MCF 10A (cell line): ENCODE results near the gene FRY. TPM values are rescaled to one million over a fixed set of nuclear protein-coding genes. Genes with fewer than 3 reads are reported as not detected.

Source experiments
- BruUV-seq: library from RNA; stranded (reverse); fragments of 400-500 nt; replicated peaks from 2 replicates; lab custom pipeline; 2021; lab: Mats Ljungman, UMichigan
- CTCF ChIA-PET: fragments of 300-600 bp; sonication (Branson Sonifier 250); formaldehyde crosslinking; extraction: SDS; loops from one replicate; lab custom pipeline; 2021; ENCODE audit warnings: antibody characterized with exemption, inconsistent platforms; lab: Yijun Ruan, JAX
- POLR2A ChIA-PET: fragments of 300-600, 350-650 bp; sonication (Branson Sonifier 250); formaldehyde crosslinking; extraction: SDS; loops from one replicate; lab custom pipeline; 2020; ENCODE audit warnings: antibody characterized with exemption, inconsistent platforms; lab: Yijun Ruan, JAX
- DNase-seq: peaks from one replicate; pipeline ENCODE4 v3.0.0-alpha.2; 2018; ENCODE audit not compliant: unreplicated experiment
- H3K27ac Mint-ChIP-seq: one replicate; pipeline ENCODE4 v1.8.0; 2022; ENCODE audit warnings: mild to moderate bottlenecking, low read depth, mixed read lengths; ENCODE audit not compliant: unreplicated experiment
- H3K27me3 Mint-ChIP-seq: one replicate; pipeline ENCODE4 v1.8.0; 2022; ENCODE audit warnings: mixed read lengths; ENCODE audit not compliant: insufficient read depth, unreplicated experiment
- H3K36me3 Mint-ChIP-seq: one replicate; pipeline ENCODE4 v1.8.0; 2022; ENCODE audit warnings: mild to moderate bottlenecking, moderate library complexity, mixed read lengths; ENCODE audit not compliant: insufficient read depth, unreplicated experiment
- H3K4me1 Mint-ChIP-seq: one replicate; pipeline ENCODE4 v1.8.0; 2022; ENCODE audit warnings: mixed read lengths; ENCODE audit not compliant: insufficient read depth, unreplicated experiment
- H3K4me3 Mint-ChIP-seq: one replicate; pipeline ENCODE4 v1.8.0; 2022; ENCODE audit warnings: mild to moderate bottlenecking, moderate library complexity, mixed read lengths; ENCODE audit not compliant: unreplicated experiment
- H3K9me3 Mint-ChIP-seq: one replicate; pipeline ENCODE4 v1.8.0; 2022; ENCODE audit warnings: mixed read lengths; ENCODE audit not compliant: unreplicated experiment
- intact Hi-C: fragments of 100-400 bp; cut with micrococcal nuclease; formaldehyde crosslinking; loops from 2 replicates; pipeline ENCODE4 v1.14.1; 2022
- total RNA-seq: library from RNA; stranded (reverse); gene quantifications from 2 replicates; pipeline ENCODE4 v1.2.3, GENCODE V29; 2022
- TF ChIP-seq, protein P1 (sequence below): fragments of 200-600 bp; IDR thresholded peaks from one replicate; pipeline ENCODE4 v1.8.0; 2022; ENCODE audit warnings: antibody characterized with exemption, mild to moderate bottlenecking; ENCODE audit not compliant: unreplicated experiment

Gene FRY
- total RNA-seq, 1 experiment from 2014 or later = 8.9 TPM

DNA sequence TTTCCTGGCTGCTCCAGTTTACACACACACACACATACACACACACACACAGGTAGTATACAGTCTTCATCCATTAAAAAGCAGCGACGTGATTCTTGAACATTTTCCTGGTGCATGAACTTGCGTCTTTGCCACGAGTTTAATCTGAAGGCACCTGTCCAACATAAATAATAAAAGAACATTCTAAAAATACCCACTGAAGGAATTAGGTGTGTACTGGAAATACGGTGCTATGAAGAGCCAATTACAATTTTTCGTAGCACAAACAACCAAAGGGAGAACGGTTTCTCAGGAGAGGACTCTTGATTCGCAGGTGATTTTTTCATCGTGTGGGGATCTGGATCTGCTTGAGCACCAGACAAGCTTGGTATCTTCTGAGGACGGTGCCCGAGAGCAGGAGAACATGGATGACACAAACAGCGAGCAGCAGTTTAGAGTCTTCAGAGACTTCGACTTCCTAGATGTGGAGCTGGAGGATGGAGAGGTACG, 222.4 kb downstream of the FRY start:
- Mint-ChIP-seq H3K36me3 (peaks cover 5% of the 10 kb centered on the region), H3K27me3 (no peaks in the 10 kb centered on the region), H3K4me1 (peaks cover 19% of the 10 kb centered on the region), H3K4me3 (peak overlapping the region; percentile 80), H3K27ac (peak overlapping the region; percentile 89), H3K9me3 (no peaks in the 10 kb centered on the region)
- TF ChIP-seq, protein P1, sequence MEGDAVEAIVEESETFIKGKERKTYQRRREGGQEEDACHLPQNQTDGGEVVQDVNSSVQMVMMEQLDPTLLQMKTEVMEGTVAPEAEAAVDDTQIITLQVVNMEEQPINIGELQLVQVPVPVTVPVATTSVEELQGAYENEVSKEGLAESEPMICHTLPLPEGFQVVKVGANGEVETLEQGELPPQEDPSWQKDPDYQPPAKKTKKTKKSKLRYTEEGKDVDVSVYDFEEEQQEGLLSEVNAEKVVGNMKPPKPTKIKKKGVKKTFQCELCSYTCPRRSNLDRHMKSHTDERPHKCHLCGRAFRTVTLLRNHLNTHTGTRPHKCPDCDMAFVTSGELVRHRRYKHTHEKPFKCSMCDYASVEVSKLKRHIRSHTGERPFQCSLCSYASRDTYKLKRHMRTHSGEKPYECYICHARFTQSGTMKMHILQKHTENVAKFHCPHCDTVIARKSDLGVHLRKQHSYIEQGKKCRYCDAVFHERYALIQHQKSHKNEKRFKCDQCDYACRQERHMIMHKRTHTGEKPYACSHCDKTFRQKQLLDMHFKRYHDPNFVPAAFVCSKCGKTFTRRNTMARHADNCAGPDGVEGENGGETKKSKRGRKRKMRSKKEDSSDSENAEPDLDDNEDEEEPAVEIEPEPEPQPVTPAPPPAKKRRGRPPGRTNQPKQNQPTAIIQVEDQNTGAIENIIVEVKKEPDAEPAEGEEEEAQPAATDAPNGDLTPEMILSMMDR = no peak
- DNase-seq = peak; percentile 53
- ChIA-PET POLR2A (interaction anchor here (0.9 to 2.1 kb wide), 10 partner anchors 8 to 309 kb away, joined by 3 to 15 read pairs (median 4); partner anchors contain the start of genes BRCA2 and ZAR1L), CTCF (interaction anchor here (0.5 to 2.6 kb wide), 6 partner anchors 8 to 344 kb away, joined by 3 to 25 read pairs (median 8); no protein-coding TSS in a partner anchor)
- intact Hi-C loops = no loop called here
- no TSS peak for BruUV-seq

DNA sequence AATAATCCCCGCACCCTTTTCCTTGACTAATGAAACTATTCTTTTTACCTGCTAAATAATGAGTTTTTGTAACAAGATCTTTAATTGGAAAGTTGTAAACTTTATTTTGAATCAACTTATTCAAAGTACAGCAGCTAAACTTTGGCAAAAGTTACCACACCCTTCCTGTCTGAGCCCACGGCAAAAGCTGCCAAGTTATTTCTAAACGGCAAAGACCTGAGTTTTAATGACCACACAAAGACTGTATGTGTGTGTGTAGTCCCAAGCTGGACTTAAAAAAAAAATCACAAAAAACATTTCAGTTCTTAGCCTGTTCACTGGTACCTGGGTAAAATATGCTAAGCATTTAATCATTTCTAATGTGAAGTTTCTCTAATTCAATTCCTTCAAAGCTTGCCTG, 222.8 kb downstream of the FRY start:
- peak overlapping the region; percentile 80 for H3K4me3 Mint-ChIP-seq
- ChIA-PET CTCF (interaction anchor here (0.7 to 2.6 kb wide), 10 partner anchors 8 to 344 kb away, joined by 3 to 25 read pairs (median 6); partner anchors contain the start of genes BRCA2 and ZAR1L), POLR2A (interaction anchor here (0.6 to 2.1 kb wide), 16 partner anchors 8 to 309 kb away, joined by 3 to 15 read pairs (median 4); partner anchors contain the start of genes BRCA2, FRY and ZAR1L)
- H3K27ac Mint-ChIP-seq = peak overlapping the region; percentile 89
- no peaks in the 10 kb centered on the region for H3K27me3 Mint-ChIP-seq
- intact Hi-C loops = no loop called here
- H3K9me3 Mint-ChIP-seq = no peaks in the 10 kb centered on the region
- BruUV-seq = TSS peak; percentile 68
- peak; percentile 55 for DNase-seq
- TF ChIP-seq, protein P1 = no peak
- peaks cover 5% of the 10 kb centered on the region for H3K36me3 Mint-ChIP-seq
- peaks cover 19% of the 10 kb centered on the region for H3K4me1 Mint-ChIP-seq

DNA sequence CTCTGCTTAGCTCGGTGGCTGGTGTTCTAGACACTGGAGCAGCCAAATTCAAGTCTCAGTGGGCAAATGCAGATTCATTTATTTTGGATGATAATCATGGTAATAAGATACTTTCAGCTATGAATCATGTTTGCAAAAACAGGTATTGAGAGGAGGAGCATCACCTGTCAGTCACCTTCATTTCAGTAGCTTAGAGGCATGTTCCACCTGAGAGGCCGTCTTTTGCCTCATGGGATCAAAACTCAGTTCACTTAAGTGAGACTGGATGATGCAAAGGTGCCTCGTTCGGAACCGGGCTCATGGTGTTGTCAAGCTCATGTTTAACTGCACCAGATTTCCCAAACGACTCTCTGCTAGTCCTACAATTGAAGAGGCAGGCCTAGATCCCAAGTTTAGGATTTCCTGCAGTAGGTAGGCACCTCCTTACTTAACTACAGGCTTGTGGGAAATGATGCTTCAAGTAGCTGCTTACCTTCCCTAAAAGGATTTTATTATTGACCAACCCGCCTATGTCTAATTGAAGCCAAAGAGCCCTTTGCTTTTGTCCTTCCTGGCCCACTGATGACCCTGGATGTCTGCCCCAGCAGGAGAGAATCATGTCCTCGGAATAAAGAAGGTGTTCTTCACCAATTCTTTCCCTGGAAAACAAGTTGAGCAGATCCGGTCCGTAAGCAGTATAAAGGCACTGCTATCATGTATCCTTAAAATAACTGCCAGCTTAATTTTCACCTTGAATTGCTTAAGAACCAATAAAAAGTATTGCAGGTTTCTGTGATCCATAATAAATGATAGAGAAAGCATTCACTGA, 223.5 kb downstream of the FRY start:
- TF ChIP-seq, protein P1 = no peak
- no peaks in the 10 kb centered on the region for H3K9me3 Mint-ChIP-seq
- peaks cover 19% of the 10 kb centered on the region for H3K4me1 Mint-ChIP-seq
- POLR2A ChIA-PET = interaction anchor here (0.6 to 2.1 kb wide), 18 partner anchors 9 to 553 kb away, joined by 3 to 15 read pairs (median 4); partner anchors contain the start of genes BRCA2, FRY, N4BP2L2 and ZAR1L
- TSS peak; percentile 96 for BruUV-seq
- CTCF ChIA-PET = interaction anchor here (0.5 to 2.6 kb wide), 15 partner anchors 9 to 384 kb away, joined by 3 to 25 read pairs (median 5); partner anchors contain the start of genes BRCA2 and ZAR1L
- DNase-seq = peak; percentile 71
- intact Hi-C loops = no loop called here
- no peaks in the 10 kb centered on the region for H3K27me3 Mint-ChIP-seq
- H3K36me3 Mint-ChIP-seq = peaks cover 5% of the 10 kb centered on the region
- H3K4me3 Mint-ChIP-seq = peak overlapping the region; percentile 80
- peak overlapping the region; percentile 89 for H3K27ac Mint-ChIP-seq

DNA sequence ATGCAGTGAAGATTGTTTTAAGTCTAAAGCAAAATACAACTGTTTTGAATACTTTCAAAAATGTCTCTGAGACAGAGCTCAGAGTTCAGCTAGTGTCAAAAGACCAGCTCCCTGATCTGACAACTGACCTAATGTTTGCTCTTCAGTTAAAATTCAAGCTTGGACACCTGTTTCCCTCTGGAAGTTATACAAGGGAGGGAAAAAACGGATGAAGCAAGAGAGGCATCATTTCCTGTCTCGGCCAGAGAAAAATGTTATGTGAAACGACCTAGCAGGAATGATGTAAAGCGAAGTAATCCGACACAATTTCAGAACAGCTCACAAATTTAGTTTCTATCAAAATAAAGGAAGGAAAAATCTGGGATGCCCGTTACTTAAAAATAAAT, 224.1 kb downstream of the FRY start:
- ChIA-PET CTCF (interaction anchor here (0.5 to 2.6 kb wide), 8 partner anchors 10 to 346 kb away, joined by 3 to 25 read pairs (median 6); no protein-coding TSS in a partner anchor), POLR2A (interaction anchor here (0.7 to 2.1 kb wide), 9 partner anchors 8 to 553 kb away, joined by 3 to 15 read pairs (median 5); partner anchors contain the start of genes BRCA2, FRY, N4BP2L2 and ZAR1L)
- H3K36me3 Mint-ChIP-seq = peaks cover 5% of the 10 kb centered on the region
- BruUV-seq = no TSS peak
- TF ChIP-seq, protein P1 = no peak
- H3K4me3 Mint-ChIP-seq = no peak overlapping the region
- DNase-seq = peak; percentile 76
- intact Hi-C loops = no loop called here
- H3K9me3 Mint-ChIP-seq = no peaks in the 10 kb centered on the region
- H3K27me3 Mint-ChIP-seq = no peaks in the 10 kb centered on the region
- peaks cover 19% of the 10 kb centered on the region for H3K4me1 Mint-ChIP-seq
- no peak overlapping the region for H3K27ac Mint-ChIP-seq
